Thyroid gland (tissue), 4 donors: ENCODE data around the gene WIPF2. TPM values are rescaled to one million over a fixed set of nuclear protein-coding genes. Genes with fewer than 3 reads are reported as not detected.
A peak's percentile ranks its signal among the peaks of the same experiment; 100 is the strongest.

ENCODE experiments used
- DNase-seq, 2 donors: peaks; one replicate each; pipeline ENCODE4 v3.0.0-alpha.2; 2019
- H3K27ac ChIP-seq, 3 donors: fragments of 200-600 bp; sonication (generic); 1 replicate in 2 of 3; 2 replicates in 1 of 3; pipeline ENCODE4 v1.5.1; 2016 to 2019; ENCODE audit warnings: mild to moderate bottlenecking in 1 of 3, moderate library complexity in 1 of 3
- H3K27me3 ChIP-seq: fragments of 200-600 bp; sonication (generic); one replicate; pipeline ENCODE4 v1.5.1; 2019
- H3K36me3 ChIP-seq, 2 donors: fragments of 200-600 bp; sonication (generic); one replicate each; pipeline ENCODE4 v1.5.1; 2016 to 2019
- H3K4me1 ChIP-seq, 2 donors: fragments of 200-600 bp; sonication (generic); one replicate each; pipeline ENCODE4 v1.5.1; 2017 to 2019
- H3K4me3 ChIP-seq, 3 donors: fragments of 200-600 bp; sonication (generic); replicated peaks in 1 of 3; 1 replicate in 2 of 3; 2 replicates in 1 of 3; pipeline ENCODE4 v1.5.1; 2016; ENCODE audit warnings: mild to moderate bottlenecking in 1 of 3
- H3K9me3 ChIP-seq: fragments of 200-600 bp; sonication (generic); one replicate; pipeline ENCODE4 v1.5.1; 2017
- CTCF ChIP-seq, 6 experiments: fragments of 200-600 bp in 3 of 6; fragments of 450-650 bp in 3 of 6; sonication (generic) in 3 of 6; IDR thresholded peaks; one replicate each; pipeline ENCODE4 v1.5.1; 2016 to 2019; ENCODE audit warnings: antibody characterized with exemption in 6 of 6, mild to moderate bottlenecking in 2 of 6, inconsistent platforms in 1 of 6, moderate library complexity in 1 of 6
- POLR2A ChIP-seq, 2 donors: fragments of 450-650 bp; IDR thresholded peaks; one replicate each; pipeline ENCODE4 v1.6.1; 2017; ENCODE audit warnings: antibody characterized with exemption in 2 of 2, mild to moderate bottlenecking in 2 of 2, moderate library complexity in 1 of 2
- WGBS, 2 donors: methylation state at CpG; one replicate each; pipeline ENCODE4 v1.1.5; 2017; 5-methylcytosine and 5-hydroxymethylcytosine counted together
- intact Hi-C: fragments of 100-400 bp; cut with DNase I; formaldehyde crosslinking; loops from one replicate; pipeline ENCODE4 v1.15.1; 2023
- total RNA-seq, 4 donors: library from RNA; depleted of rRNA; stranded (reverse); fragments of >200 nt; gene quantifications; one replicate each; pipeline ENCODE4 v1.2.3, GENCODE V29; 2016

The WIPF2 gene
- total RNA-seq, 4 donors from 2014 or later, result 13.2 to 14.6 (median 14.5) TPM

DNA sequence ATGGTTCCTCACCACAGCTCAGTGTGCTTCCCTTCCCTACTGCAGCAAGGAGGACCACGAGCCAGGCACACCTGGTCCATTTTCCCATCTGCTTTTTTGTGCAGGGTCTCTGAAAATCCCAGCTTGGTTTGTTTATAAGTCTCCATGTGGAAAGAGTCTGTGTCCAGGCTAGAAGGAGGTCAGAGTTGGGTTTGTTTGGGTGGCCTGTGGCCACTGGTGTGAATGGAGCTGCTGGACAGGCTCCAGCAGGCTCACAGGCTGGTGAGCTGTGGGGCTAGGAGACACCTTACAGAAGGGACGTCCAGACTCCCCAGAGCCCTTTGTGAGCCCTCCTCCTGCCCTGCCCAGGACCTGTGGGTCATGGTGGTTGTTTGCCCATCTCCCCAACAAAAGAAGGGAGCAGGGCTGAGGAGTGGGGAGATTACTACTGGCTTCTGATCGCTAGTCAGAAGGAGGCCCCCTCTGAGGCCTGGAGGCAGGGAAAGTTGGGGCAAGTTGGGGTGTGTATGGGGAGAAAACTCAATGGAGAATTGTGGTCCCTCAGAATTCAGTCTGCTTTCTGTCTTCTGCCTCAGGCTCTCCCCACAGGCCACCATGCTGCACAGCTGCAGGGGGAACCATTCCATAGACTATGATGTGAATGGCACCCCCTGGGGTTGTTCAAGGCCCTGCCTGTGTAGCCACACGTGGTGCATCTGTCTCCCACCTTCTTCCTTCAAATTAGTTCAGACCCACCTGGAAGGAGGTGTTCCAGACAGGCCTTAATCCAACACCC is 94.0 kb downstream of the WIPF2 start:
- Histone ChIP-seq H3K9me3 (no peaks in the 10 kb centered on the region), H3K36me3 (no peaks in the 10 kb centered on the region), H3K4me3 (no peak overlapping the region), H3K27me3 (no peaks in the 10 kb centered on the region), H3K4me1 (peaks cover 82 to 97% of the 10 kb centered on the region in 2 donors), H3K27ac (peak overlapping the region; percentile 82 to 96 (median 88))
- 52 to 63% methylated on average over 4 of the region's 4 CpGs for WGBS, 2 donors
- intact Hi-C loops, result loop anchor here (2.0 kb wide), 1 partner anchor 32 kb away; no protein-coding TSS in a partner anchor
- peak in 1 of 2 donors; percentile 41 for DNase-seq
- TF ChIP-seq CTCF (IDR thresholded peaks at IDR 0.05), result no peak
- TF ChIP-seq POLR2A (IDR thresholded peaks at IDR 0.05), result no peak

GRCh38 chr17:40313668-40314583 is 94.8 kb downstream of the WIPF2 start:
- Histone ChIP-seq H3K36me3 (no peaks in the 10 kb centered on the region), H3K27ac (peak overlapping the region; percentile 82 to 96 (median 88)), H3K9me3 (no peaks in the 10 kb centered on the region), H3K27me3 (no peaks in the 10 kb centered on the region), H3K4me1 (peaks cover 85 to 89% of the 10 kb centered on the region in 2 donors), H3K4me3 (no peak overlapping the region)
- TF ChIP-seq CTCF (IDR thresholded peaks at IDR 0.05), result peak in 1 of 6 experiments; percentile 20
- no peak for TF ChIP-seq POLR2A (IDR thresholded peaks at IDR 0.05)
- DNase-seq, result peak; percentile 63 to 79
- 52 to 55% methylated on average over 7 of the region's 7 CpGs for WGBS, 2 donors
- intact Hi-C loops, result loop anchor here (2.0 kb wide), 1 partner anchor 31 kb away; no protein-coding TSS in a partner anchor

GRCh38 chr17:40314584-40314956 is 95.5 kb downstream of the WIPF2 start:
- no peak overlapping the region for H3K4me3 ChIP-seq
- TF ChIP-seq CTCF (IDR thresholded peaks at IDR 0.05) (no peak), POLR2A (IDR thresholded peaks at IDR 0.05) (no peak)
- WGBS, 2 donors, result 40 to 43% methylated on average over 1 of the region's 3 CpGs
- peak overlapping the region; percentile 88 to 96 (median 93) for H3K27ac ChIP-seq
- no peaks in the 10 kb centered on the region for H3K9me3 ChIP-seq
- intact Hi-C loops, result no loop called here
- H3K36me3 ChIP-seq, result no peaks in the 10 kb centered on the region
- H3K27me3 ChIP-seq, result no peaks in the 10 kb centered on the region
- DNase-seq, result peak; percentile 99
- H3K4me1 ChIP-seq, result peaks cover 85 to 87% of the 10 kb centered on the region in 2 donors

DNA sequence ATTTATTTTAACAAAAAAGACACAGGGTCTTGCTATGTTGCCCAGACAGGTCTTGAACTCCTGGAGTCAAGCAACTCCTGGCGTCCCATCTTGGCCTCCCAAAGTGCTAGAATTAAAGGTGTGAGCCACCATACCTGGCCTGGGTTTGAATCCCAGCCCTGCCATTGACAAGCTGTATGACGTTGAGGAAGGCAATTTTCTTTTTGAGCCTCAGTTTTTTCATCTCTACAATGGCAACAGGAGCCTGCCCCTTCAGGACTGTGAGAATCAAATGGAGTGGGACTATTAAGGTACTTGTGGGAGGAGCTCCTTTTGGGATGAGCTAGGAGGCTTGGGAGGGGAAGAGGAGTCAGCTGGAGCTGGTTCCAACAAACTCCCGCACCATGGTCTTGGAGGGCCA is 96.1 kb downstream of the WIPF2 start:
- H3K4me1 ChIP-seq, result peaks cover 85 to 87% of the 10 kb centered on the region in 2 donors
- no peak for TF ChIP-seq POLR2A (IDR thresholded peaks at IDR 0.05)
- no peak for TF ChIP-seq CTCF (IDR thresholded peaks at IDR 0.05)
- H3K27ac ChIP-seq, result peak overlapping the region; percentile 88 to 96 (median 93)
- no peak overlapping the region for H3K4me3 ChIP-seq
- DNase-seq, result no peak
- intact Hi-C loops, result no loop called here
- H3K9me3 ChIP-seq, result no peaks in the 10 kb centered on the region
- 85 to 93% methylated on average over 3 of the region's 3 CpGs for WGBS, 2 donors
- no peaks in the 10 kb centered on the region for H3K27me3 ChIP-seq
- no peaks in the 10 kb centered on the region for H3K36me3 ChIP-seq
